Thyroid gland (tissue), 4 donors: ENCODE measurements around the gene KCNAB1.

Source experiments
- POLR2A ChIP-seq, 2 donors: fragments of 450-650 bp; IDR thresholded peaks; one replicate each; pipeline ENCODE4 v1.6.1; 2017; ENCODE audit warnings: antibody characterized with exemption in 2 of 2, mild to moderate bottlenecking in 2 of 2, moderate library complexity in 1 of 2
- TF ChIP-seq, protein P1 (sequence below), 6 experiments: fragments of 200-600 bp in 3 of 6; fragments of 450-650 bp in 3 of 6; sonication (generic) in 3 of 6; IDR thresholded peaks; one replicate each; pipeline ENCODE4 v1.5.1; 2016 to 2019; ENCODE audit warnings: antibody characterized with exemption in 6 of 6, mild to moderate bottlenecking in 2 of 6, inconsistent platforms in 1 of 6, moderate library complexity in 1 of 6

DNA sequence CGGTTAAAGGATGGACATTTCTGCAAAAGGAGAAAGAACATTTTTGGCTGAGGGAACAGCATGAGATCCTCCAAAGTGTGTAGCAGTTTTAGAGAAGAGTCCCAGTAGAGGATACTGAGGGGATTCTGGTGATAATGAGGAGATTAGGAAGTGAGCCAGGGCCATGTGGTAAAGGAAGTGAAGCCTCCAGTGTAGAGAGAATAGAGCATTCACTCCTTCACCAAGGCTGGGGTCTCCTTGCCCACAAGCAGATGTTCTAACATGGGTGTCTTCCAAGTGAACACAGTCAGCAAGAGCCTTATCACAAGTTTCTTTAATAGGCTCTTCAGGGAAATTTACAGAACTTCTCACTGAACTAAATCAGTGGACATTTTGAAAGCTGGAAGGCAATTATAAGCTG lies 260.9 kb downstream of the KCNAB1 start:
- TF ChIP-seq, protein P1, sequence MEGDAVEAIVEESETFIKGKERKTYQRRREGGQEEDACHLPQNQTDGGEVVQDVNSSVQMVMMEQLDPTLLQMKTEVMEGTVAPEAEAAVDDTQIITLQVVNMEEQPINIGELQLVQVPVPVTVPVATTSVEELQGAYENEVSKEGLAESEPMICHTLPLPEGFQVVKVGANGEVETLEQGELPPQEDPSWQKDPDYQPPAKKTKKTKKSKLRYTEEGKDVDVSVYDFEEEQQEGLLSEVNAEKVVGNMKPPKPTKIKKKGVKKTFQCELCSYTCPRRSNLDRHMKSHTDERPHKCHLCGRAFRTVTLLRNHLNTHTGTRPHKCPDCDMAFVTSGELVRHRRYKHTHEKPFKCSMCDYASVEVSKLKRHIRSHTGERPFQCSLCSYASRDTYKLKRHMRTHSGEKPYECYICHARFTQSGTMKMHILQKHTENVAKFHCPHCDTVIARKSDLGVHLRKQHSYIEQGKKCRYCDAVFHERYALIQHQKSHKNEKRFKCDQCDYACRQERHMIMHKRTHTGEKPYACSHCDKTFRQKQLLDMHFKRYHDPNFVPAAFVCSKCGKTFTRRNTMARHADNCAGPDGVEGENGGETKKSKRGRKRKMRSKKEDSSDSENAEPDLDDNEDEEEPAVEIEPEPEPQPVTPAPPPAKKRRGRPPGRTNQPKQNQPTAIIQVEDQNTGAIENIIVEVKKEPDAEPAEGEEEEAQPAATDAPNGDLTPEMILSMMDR (IDR thresholded peaks at IDR 0.05), result no peak
- TF ChIP-seq POLR2A (IDR thresholded peaks at IDR 0.05), result no peak
